ENCODE measurements around the gene KRI1. TPM values are rescaled to one million over a fixed set of nuclear protein-coding genes. Genes with fewer than 3 reads are reported as not detected.

KRI1 gene
- total and polyA plus RNA-seq, 2 donors (not counting 3 experiments of a cell fraction or from before 2014, with no cell fraction given), result 6.7 to 25.7 TPM

DNA sequence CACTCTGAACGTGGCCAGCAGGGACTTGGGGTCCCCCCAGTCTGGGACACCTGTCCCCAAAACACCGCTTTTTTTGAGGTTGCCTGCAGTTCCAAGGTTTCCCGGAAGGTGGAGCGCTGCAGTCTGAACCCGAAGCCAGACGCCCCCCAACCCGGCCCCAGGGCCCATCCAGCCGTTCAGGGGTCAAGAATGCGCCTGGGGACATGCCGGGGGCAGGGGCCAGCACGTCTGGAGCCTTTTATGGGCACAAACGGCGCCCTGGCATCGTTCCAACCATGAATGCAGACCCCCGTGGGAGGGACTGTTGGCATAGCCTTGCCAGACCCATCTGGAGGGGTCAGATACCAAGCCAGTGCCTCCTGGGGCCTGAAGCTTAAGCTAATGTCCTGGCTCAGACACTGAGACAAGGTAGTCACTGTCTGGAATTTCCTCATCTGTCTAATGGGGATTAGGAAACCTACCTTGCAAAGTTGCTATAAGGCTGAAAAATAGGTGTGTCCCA lies 55.5 kb downstream of the KRI1 start:
- Histone ChIP-seq H3K27me3 (ENCODE audit: control insufficient read depth in 2 of 2, insufficient read depth in 2 of 2, low read length in 2 of 2) (peaks cover 21 to 29% of the 10 kb centered on the region in 2 experiments), H3K4me1 (ENCODE audit: control insufficient read depth, extremely low read depth, insufficient read depth, low read length) (no peaks in the 10 kb centered on the region), H3K9me1 (replicated peaks; ENCODE audit: control insufficient read depth, extremely low read depth, insufficient read depth, low read length) (no peaks in the 10 kb centered on the region), H3K36me3 (ENCODE audit: control insufficient read depth in 2 of 2, extremely low read depth in 1 of 2, insufficient read depth in 2 of 2, low read length in 2 of 2) (no peaks in the 10 kb centered on the region), H3K9me3 (replicated peaks; ENCODE audit: control insufficient read depth, insufficient read depth, low read length) (no peaks in the 10 kb centered on the region), H4K20me1 (replicated peaks; ENCODE audit: control insufficient read depth, extremely low read depth, insufficient read depth, low read length) (no peaks in the 10 kb centered on the region), H3K4me3 (replicated peaks in 1 of 3; ENCODE audit: insufficient read depth in 1 of 3, low read depth in 1 of 3, low read length in 3 of 3) (no peak overlapping the region), H2AFZ (ENCODE audit: low read depth, low read length) (no peak overlapping the region), H3K79me2 (ENCODE audit: control insufficient read depth, insufficient read depth, low read length) (no peaks in the 10 kb centered on the region), H3K4me2 (ENCODE audit: insufficient read depth, low read length) (no peak overlapping the region), H3K9ac (replicated peaks; ENCODE audit: extremely low read depth, insufficient read depth, low read length) (no peak overlapping the region), H3K27ac (ENCODE audit: insufficient read depth, low read depth, low read length) (no peak overlapping the region)
- ChIA-PET CTCF (interaction anchor here (2.7 kb wide), 1 partner anchor 189 kb away, joined by 12 read pairs; no protein-coding TSS in a partner anchor), POLR2A (no interaction called here)
- TF ChIP-seq, protein P1, sequence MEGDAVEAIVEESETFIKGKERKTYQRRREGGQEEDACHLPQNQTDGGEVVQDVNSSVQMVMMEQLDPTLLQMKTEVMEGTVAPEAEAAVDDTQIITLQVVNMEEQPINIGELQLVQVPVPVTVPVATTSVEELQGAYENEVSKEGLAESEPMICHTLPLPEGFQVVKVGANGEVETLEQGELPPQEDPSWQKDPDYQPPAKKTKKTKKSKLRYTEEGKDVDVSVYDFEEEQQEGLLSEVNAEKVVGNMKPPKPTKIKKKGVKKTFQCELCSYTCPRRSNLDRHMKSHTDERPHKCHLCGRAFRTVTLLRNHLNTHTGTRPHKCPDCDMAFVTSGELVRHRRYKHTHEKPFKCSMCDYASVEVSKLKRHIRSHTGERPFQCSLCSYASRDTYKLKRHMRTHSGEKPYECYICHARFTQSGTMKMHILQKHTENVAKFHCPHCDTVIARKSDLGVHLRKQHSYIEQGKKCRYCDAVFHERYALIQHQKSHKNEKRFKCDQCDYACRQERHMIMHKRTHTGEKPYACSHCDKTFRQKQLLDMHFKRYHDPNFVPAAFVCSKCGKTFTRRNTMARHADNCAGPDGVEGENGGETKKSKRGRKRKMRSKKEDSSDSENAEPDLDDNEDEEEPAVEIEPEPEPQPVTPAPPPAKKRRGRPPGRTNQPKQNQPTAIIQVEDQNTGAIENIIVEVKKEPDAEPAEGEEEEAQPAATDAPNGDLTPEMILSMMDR (IDR thresholded peaks at IDR 0.05; ENCODE audit: extremely low read depth in 1 of 2, insufficient read depth in 1 of 2, low read depth in 1 of 2, low read length in 2 of 2), result peak; percentile 66 to 80
- TF ChIP-seq, protein P2, sequence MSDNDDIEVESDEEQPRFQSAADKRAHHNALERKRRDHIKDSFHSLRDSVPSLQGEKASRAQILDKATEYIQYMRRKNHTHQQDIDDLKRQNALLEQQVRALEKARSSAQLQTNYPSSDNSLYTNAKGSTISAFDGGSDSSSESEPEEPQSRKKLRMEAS (IDR thresholded peaks at IDR 0.05; ENCODE audit: insufficient read depth, insufficient read length), result no peak
- TF ChIP-seq MYC (IDR thresholded peaks at IDR 0.05; ENCODE audit: low read depth, low read length) (no peak), FOS (IDR thresholded peaks at IDR 0.05; ENCODE audit: borderline replicate concordance, insufficient read depth, low read length) (no peak)
- FAIRE-seq, result no peak
- dilution Hi-C loops (cut with MboI; ENCODE audit: extremely low pct_ligation_motif_present, low sequenced_read_pairs), result no loop called here
- no TSS peak for BruUV-seq (replicated peaks)
- intact Hi-C loops (cut with micrococcal nuclease), result loop anchor here (5.0 kb wide), 1 partner anchor 187 kb away; no protein-coding TSS in a partner anchor
- no peak for DNase-seq (ENCODE audit: low read depth, low spot score)

DNA sequence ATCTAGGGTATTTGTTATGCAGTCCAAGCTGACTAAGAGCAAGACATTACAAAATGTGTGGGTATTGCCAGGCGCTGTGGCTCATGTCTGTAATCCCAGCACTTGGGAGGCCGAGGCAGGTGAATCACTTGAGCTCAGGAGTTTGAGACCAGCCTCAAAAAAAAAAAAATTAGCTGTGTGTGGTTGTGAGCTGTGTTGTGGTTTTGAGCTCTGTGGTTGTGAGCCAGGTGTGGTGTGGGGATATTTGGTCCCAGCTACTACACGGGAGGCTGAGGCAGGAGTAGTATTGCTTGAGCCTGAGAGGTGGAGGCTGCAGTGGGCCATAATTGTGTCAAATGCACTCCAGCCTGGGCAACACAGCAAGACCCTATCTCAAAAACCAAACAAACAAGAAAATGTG lies 57.1 kb downstream of the KRI1 start:
- CTCF ChIA-PET, result interaction anchor here (0.9 to 2.9 kb wide), 5 partner anchors 9 to 191 kb away, joined by 3 to 23 read pairs (median 5); partner anchors contain the start of gene S1PR5
- POLR2A ChIA-PET, result no interaction called here
- dilution Hi-C loops (cut with MboI; ENCODE audit: extremely low pct_ligation_motif_present, low sequenced_read_pairs), result no loop called here

More for the DNA sequence above, 57.1 kb downstream of the KRI1 start:
- BruUV-seq (replicated peaks), result no TSS peak
- intact Hi-C loops (cut with micrococcal nuclease), result loop anchor here (10.0 kb wide), 1 partner anchor 586 kb away; no protein-coding TSS in a partner anchor
- Histone ChIP-seq H3K9ac (replicated peaks; ENCODE audit: extremely low read depth, insufficient read depth, low read length) (no peak overlapping the region), H3K4me1 (ENCODE audit: control insufficient read depth, extremely low read depth, insufficient read depth, low read length) (no peaks in the 10 kb centered on the region), H3K9me3 (replicated peaks; ENCODE audit: control insufficient read depth, insufficient read depth, low read length) (no peaks in the 10 kb centered on the region), H3K36me3 (ENCODE audit: control insufficient read depth in 2 of 2, extremely low read depth in 1 of 2, insufficient read depth in 2 of 2, low read length in 2 of 2) (no peaks in the 10 kb centered on the region), H3K4me2 (ENCODE audit: insufficient read depth, low read length) (no peak overlapping the region), H4K20me1 (replicated peaks; ENCODE audit: control insufficient read depth, extremely low read depth, insufficient read depth, low read length) (no peaks in the 10 kb centered on the region), H3K27me3 (ENCODE audit: control insufficient read depth in 2 of 2, insufficient read depth in 2 of 2, low read length in 2 of 2) (peaks cover 7 to 13% of the 10 kb centered on the region in 2 experiments), H3K9me1 (replicated peaks; ENCODE audit: control insufficient read depth, extremely low read depth, insufficient read depth, low read length) (no peaks in the 10 kb centered on the region), H3K4me3 (replicated peaks in 1 of 3; ENCODE audit: insufficient read depth in 1 of 3, low read depth in 1 of 3, low read length in 3 of 3) (no peak overlapping the region), H3K79me2 (ENCODE audit: control insufficient read depth, insufficient read depth, low read length) (no peaks in the 10 kb centered on the region), H3K27ac (ENCODE audit: insufficient read depth, low read depth, low read length) (no peak overlapping the region), H2AFZ (ENCODE audit: low read depth, low read length) (no peak overlapping the region)
- no peak for FAIRE-seq
- TF ChIP-seq POLR2AphosphoS5 (IDR thresholded peaks at IDR 0.05; ENCODE audit: insufficient read depth, low read depth, low read length), result no peak
- no peak for TF ChIP-seq EZH2 (IDR thresholded peaks at IDR 0.05; ENCODE audit: borderline replicate concordance, low read depth, low read length, severe bottlenecking)
- TF ChIP-seq MYC (IDR thresholded peaks at IDR 0.05; ENCODE audit: low read depth, low read length), result no peak
- TF ChIP-seq, protein P2 (IDR thresholded peaks at IDR 0.05; ENCODE audit: insufficient read depth, insufficient read length), result no peak
- no peak for TF ChIP-seq FOS (IDR thresholded peaks at IDR 0.05; ENCODE audit: borderline replicate concordance, insufficient read depth, low read length)
- TF ChIP-seq JUN (IDR thresholded peaks at IDR 0.05; ENCODE audit: borderline replicate concordance, insufficient read depth, insufficient read length, low read depth), result no peak
- TF ChIP-seq GATA2 (IDR thresholded peaks at IDR 0.05; ENCODE audit: insufficient read depth, insufficient read length, low read depth, low read length), result no peak
- TF ChIP-seq, protein P1 (IDR thresholded peaks at IDR 0.05; ENCODE audit: extremely low read depth in 1 of 2, insufficient read depth in 1 of 2, low read depth in 1 of 2, low read length in 2 of 2), result no peak
- no peak for TF ChIP-seq POLR2A (IDR thresholded peaks at IDR 0.05; ENCODE audit: low read depth, low read length)
- no peak for DNase-seq (ENCODE audit: low read depth, low spot score)
